HepG2 (cell line): Measurements from ENCODE around the gene PSKH1. TPM values are rescaled to one million over a fixed set of nuclear protein-coding genes. Genes with fewer than 3 reads are reported as not detected.

Experiments
- ARID4A ChIP-seq: sonication (generic); formaldehyde crosslinking; IDR thresholded peaks from 2 replicates; pipeline ENCODE4 v1.5.0; 2020; ENCODE audit warnings: mild to moderate bottlenecking, missing genetic modification reagents, borderline replicate concordance
- BRF2 ChIP-seq: sonication (generic); formaldehyde crosslinking; IDR thresholded peaks from 2 replicates; pipeline ENCODE4 v1.8.1; 2022; ENCODE audit warnings: mild to moderate bottlenecking, missing genetic modification reagents
- CREB1 ChIP-seq, 2 experiments: fragments of 450-650 bp in 1 of 2; IDR thresholded peaks; 2 replicates each; pipeline ENCODE4 v1.6.1; 2016 to 2017; ENCODE audit warnings: control low read depth in 1 of 2, mild to moderate bottlenecking in 1 of 2, missing compliant biosample characterization in 1 of 2, missing genetic modification characterization in 1 of 2
- ETV5 ChIP-seq: IDR thresholded peaks from 2 replicates; pipeline ENCODE4 v1.6.1; 2018; ENCODE audit warnings: missing biosample characterization, missing genetic modification reagents, inconsistent platforms, borderline replicate concordance
- FOXJ3 ChIP-seq: sonication (generic); formaldehyde crosslinking; IDR thresholded peaks from 2 replicates; pipeline ENCODE4 v1.4.0; 2020; ENCODE audit warnings: missing genetic modification reagents, mild to moderate bottlenecking, borderline replicate concordance
- PBX3 ChIP-seq: sonication (generic); formaldehyde crosslinking; IDR thresholded peaks from 2 replicates; pipeline ENCODE4 v1.8.1; 2023; ENCODE audit warnings: missing genetic modification reagents, inconsistent platforms, borderline replicate concordance
- TARDBP ChIP-seq: sonication (generic); formaldehyde crosslinking; IDR thresholded peaks from 2 replicates; pipeline ENCODE4 v1.8.0; 2022; ENCODE audit warnings: mild to moderate bottlenecking, missing genetic modification reagents
- TBX2 ChIP-seq: sonication (generic); formaldehyde crosslinking; IDR thresholded peaks from 2 replicates; pipeline ENCODE4 v1.5.0; 2020; ENCODE audit warnings: missing genetic modification reagents, mild to moderate bottlenecking, borderline replicate concordance
- ZNF224 ChIP-seq: sonication (generic); formaldehyde crosslinking; IDR thresholded peaks from 2 replicates; pipeline ENCODE4 v1.5.0; 2020; ENCODE audit warnings: mild to moderate bottlenecking, missing genetic modification reagents
- ZNF414 ChIP-seq: sonication (generic); formaldehyde crosslinking; IDR thresholded peaks from 2 replicates; pipeline ENCODE4 v1.5.0; 2020; ENCODE audit warnings: missing genetic modification reagents
- ZNF687 ChIP-seq: sonication (generic); formaldehyde crosslinking; IDR thresholded peaks from 2 replicates; pipeline ENCODE4 v1.5.1; 2020; ENCODE audit warnings: mild to moderate bottlenecking, missing genetic modification reagents, moderate library complexity
- ZNF83 ChIP-seq: sonication (generic); formaldehyde crosslinking; IDR thresholded peaks from 2 replicates; pipeline ENCODE4 v1.4.0; 2020; ENCODE audit warnings: missing genetic modification reagents, mild to moderate bottlenecking, borderline replicate concordance
- polyA plus RNA-seq, 8 experiments: library from polyadenylated mRNA; depleted of rRNA in 3 of 8; stranded (reverse) in 7 of 8; unstranded in 1 of 8; fragments of >200 nt; fragmentation: Illumina TruSeq in 4 of 8; extraction: Trizol in 4 of 8; gene quantifications; 2 replicates each; pipeline versions ENCODE4 v1.2.1 to v1.2.3, GENCODE V29; 2011 to 2016; ENCODE audit warnings: low read depth in 4 of 8, missing spikeins in 1 of 8, mixed read lengths in 1 of 8; ENCODE audit not compliant: insufficient read depth in 1 of 8
- total RNA-seq, 5 experiments: library from RNA; depleted of rRNA; stranded (reverse); fragments of >200 nt; fragmentation: Illumina TruSeq; extraction: Trizol; gene quantifications; 2 replicates each; pipeline ENCODE4 v1.2.3, GENCODE V29; 2016; ENCODE audit warnings: low read depth in 1 of 5

PSKH1 gene
- total and polyA plus RNA-seq, 2 of the 13 experiments (the other 11 are each of a cell fraction or from before 2014, with no cell fraction given): 8.4 to 19.1 TPM

GRCh38 chr16:67969254-67970039 lies 76.4 kb downstream of the PSKH1 start (continued):
- no peak for TF ChIP-seq ARID4A (CRISPR knock-in tag)
- no peak for TF ChIP-seq CREB1 (IDR thresholded peaks at IDR 0.05)
- TF ChIP-seq CREB1 (CRISPR knock-in tag; IDR thresholded peaks at IDR 0.05): no peak
- no peak; the same call in 1 of the 2 replicates for TF ChIP-seq BRF2
- peak; percentile 41; the same call in 1 of the 2 replicates for TF ChIP-seq TBX2 (CRISPR knock-in tag)
- TF ChIP-seq ZNF83: no peak
- no peak for TF ChIP-seq FOXJ3
- peak; percentile 72 for TF ChIP-seq ZNF687 (CRISPR knock-in tag)
- no peak for TF ChIP-seq PBX3 (CRISPR knock-in tag)
- no peak for TF ChIP-seq TARDBP
- peak; percentile 10; the same call in 1 of the 2 replicates for TF ChIP-seq ETV5 (CRISPR knock-in tag)
- TF ChIP-seq ZNF224 (CRISPR knock-in tag): no peak
- no peak for TF ChIP-seq ZNF414
